ENCODE data around the gene ZNF521.

Gene ZNF521

GRCh38 chr18:25111377-25112288 is 240.3 kb downstream of the ZNF521 start:
- DNase-seq: no peak

DNA sequence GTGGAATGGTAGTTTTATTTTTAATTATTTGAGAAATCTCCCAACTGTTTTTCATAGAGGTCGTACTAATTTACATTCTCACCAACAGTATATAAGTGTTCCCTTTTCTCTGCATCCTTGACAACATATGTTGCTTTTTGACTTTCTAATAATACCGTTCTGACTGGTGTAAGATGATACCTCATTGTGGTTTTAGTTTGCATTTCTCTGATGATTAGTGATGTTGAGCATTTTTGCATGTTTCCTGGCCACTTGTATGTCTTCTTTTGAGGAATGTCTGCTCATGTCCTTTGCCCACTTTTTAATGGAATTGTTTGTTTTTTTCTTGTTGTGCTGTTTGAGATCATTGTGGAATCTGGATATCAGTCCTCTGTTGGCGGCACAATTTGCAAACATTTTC is 242.5 kb downstream of the ZNF521 start:
- DNase-seq: no peak

DNA sequence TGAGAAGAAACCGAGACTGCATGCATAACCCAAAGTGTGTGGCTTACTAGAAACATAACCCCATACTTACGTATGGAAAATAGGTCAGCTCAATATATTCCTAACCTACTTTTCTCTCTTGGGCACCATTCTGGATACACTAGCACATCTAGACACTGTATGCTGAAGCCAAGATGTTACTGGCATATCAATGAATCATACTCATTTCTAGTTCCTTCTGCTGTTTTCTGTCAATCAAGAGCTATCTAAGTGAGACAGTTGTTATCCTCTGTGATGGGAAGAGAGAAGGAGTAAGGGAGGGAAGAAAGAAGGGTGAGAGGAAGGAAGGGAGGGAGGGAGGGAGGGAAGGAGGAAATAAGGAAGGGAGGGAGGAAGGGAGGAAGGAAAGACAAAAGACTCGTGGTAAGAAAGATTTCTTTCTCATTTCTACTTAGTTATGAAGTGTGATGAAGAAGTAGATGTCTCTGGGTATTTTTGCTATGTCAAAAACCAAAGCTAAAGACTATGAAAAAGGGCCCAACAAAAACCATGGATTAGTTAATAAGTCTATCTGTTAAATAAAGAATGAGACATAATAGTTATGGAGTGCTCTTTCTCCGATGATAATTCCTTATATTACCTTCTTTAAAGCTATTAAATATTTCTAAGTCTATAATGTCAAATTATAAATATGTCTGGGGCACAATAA is 248.4 kb downstream of the ZNF521 start:
- DNase-seq: no peak

GRCh38 chr18:25102662-25103061 is 249.3 kb downstream of the ZNF521 start:
- no peak for DNase-seq

- no peak for DNase-seq
Measured at GRCh38 chr18:25100418-25100817, 251.5 kb downstream of the ZNF521 start.

- DNase-seq: no peak
Measured at GRCh38 chr18:25099895-25100294, 252.1 kb downstream of the ZNF521 start.

GRCh38 chr18:25097569-25098056 is 254.4 kb downstream of the ZNF521 start:
- DNase-seq: no peak

DNA sequence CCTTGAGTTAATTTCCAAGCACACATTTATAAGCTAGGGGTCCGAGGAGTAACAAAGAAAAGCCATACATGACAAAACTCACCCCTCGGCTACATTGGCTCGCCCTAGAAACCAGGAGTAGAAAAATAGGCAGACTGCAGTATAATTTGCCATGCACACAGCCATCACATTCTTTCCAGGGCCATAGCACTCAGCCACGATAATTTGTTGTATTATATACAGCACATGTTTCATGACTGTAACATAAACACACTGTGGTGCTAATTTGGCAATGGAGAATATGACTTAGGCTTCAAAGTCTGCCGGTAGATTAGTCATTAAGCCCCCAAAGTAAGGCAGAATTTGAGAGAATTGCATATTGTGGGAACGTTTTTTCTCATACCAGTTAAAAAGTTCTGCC is 254.9 kb downstream of the ZNF521 start:
- no peak for DNase-seq

- DNase-seq: no peak
Measured at GRCh38 chr18:25093141-25093540, 258.8 kb downstream of the ZNF521 start.

GRCh38 chr18:25089470-25089869 is 262.5 kb downstream of the ZNF521 start:
- DNase-seq: no peak

- no peak for DNase-seq
Measured at GRCh38 chr18:25086876-25087275, 265.1 kb downstream of the ZNF521 start.

DNA sequence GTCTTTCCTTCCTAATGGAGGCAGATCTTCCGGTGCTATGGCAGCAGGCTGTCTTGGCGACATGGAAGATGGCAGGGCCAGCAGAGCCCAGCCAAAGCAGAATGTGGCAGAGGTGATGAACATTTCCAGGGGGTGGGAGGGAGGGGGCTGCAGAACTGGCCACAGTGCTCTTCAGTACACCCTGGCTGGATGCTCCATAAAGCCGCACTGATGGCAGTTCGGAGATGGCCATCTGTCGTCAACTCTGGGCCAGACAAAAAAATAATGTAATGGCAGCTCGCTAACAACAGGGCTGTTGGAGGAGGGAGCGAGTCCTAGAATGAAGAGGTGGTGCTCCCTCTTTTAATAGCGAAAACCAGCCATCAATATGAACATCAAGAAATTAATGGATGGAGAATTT is 271.0 kb downstream of the ZNF521 start:
- no peak for DNase-seq

- no peak for DNase-seq
Measured at GRCh38 chr18:25080211-25080610, 271.8 kb downstream of the ZNF521 start.

- DNase-seq: no peak
Measured at GRCh38 chr18:25077944-25078723, 273.8 kb downstream of the ZNF521 start.

DNA sequence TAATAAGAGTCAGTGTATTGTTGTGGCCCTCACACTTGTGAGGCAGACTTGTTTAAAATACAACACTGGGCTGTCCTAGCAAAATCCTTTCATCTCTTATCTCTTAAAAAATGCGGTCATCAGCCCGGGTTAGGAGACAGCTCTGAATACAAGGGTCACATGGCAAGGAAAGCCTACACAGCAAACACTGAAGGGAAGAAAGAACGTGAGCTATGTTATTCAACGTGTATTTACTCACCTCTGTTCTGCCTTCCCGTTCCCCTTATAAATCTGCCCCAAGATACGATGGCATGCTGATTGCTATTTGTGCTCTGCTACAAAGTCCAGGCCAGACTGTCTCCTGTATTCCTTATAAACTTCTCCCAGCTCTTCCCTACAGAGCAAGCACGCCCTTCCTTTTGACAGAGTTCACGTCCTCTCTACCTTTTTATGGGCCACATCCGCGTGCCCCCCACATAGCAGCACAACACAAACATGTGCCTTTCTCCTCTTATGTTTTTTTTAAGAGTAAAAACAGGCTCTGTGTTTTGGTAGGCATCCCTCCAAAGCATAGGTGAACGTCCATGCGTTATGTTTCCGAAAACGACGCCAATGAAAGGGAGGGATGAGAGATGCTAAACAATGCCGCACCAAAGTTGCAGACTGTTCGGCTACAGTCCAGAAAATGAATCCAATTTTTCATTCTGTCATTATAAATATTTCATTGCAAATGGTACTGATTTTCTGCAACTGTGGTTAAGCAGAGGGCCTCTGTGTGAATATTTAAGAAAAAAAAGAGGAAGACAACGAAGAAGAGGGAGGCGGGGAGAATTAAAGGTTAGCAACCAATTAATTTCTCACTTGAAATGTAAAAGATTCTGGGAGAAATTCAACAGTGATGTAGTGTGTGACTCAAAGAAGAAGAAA is 274.7 kb downstream of the ZNF521 start:
- DNase-seq: no peak

- DNase-seq: no peak
Measured at GRCh38 chr18:25075783-25076182, 276.2 kb downstream of the ZNF521 start.

DNA sequence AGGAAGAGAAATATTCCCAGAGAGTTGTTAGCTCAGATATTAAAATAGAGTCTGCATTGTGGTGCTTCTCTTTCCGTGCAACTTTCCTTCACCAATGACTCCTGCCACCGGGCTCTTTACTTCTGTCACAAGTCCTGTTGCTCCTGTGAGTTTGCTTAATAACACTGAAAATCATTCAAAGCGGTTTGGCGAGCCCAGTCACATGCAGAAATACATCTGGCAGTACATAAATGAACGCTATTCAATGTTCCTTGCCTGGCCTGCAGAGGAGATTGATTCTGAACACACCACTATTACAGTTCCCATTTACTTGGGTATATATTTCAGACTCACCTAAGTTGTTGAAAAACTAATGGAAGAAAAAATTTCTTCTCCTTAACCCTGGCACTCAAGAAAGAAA is 276.6 kb downstream of the ZNF521 start:
- DNase-seq: no peak

DNA sequence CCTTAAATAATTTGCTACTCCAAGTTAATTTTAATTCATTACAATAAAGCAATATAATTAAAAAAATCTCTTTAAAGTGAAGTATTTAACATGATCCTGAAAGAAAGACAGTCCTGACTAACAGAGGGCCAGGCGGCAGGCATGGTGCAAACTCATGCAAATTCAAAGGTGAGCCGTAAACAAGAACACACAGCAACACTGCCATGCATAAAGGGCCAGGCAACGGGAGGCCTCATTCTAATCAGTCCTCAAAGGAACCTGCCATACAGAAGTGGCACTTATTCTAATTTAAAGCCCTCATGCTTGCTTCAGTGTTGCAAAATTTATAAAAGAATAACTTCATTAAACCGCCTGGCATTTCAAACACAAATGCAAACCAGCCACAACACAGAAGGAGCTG is 277.0 kb downstream of the ZNF521 start:
- no peak for DNase-seq

GRCh38 chr18:25072205-25072604 is 279.8 kb downstream of the ZNF521 start:
- DNase-seq: no peak

DNA sequence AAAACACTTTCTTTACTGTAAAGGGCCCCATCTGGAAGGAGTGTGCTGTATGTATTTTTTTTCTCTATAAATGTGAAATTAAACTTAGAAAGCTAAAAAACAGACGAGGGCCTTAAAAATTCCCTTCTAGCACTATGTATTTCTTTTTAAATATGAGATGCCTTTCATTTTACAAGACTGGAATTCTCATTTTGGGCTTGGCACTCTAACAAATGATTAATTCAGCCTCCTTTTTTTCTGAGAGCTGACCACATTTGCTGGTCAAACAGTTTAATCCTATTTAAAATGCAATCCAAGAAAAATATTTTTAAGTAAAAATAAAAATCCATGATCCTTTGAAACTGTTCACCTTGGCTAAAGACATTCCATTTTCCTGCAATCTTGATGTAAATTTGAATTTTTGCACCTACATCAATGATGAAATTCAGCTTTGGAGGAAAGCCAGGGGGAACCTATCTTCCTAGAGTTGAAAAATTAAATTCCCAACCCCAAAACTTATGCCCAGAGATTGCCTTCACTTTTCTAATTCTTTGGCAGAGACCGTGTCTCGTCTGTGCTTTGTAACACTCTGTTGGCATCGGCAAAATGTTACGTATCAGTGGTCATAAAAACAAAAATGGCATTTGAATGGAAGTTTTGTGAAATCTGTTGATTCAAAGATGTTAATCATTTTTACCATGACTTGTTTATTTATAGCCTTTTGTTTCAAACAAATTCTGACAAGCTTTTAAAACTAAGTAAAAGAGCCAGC is 284.5 kb downstream of the ZNF521 start:
- no peak for DNase-seq

DNA sequence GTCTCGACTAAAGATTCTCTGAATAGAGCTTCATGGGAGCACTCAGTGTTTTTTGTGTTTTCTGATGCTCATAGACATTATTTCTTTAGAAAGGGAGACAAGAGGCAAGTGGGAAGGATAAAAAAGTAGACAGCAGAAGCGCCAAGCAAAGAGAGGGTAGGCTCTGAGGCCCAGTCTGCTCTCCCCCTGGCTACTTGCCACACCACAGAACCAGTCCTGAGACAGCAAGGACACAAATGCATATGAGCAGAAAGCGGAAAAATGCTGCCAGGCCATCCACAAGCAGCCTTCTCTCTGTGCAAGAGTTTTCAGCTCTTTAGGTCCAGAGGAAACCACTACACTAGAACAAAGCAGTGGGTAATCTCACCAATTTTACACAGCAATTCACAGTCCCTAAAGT is 285.4 kb downstream of the ZNF521 start:
- no peak for DNase-seq

- no peak for DNase-seq
Measured at GRCh38 chr18:25062720-25063119, 289.2 kb downstream of the ZNF521 start.

Data from MV-4-11 (cell line).